Activated CD4-positive, alpha-beta T cell treated with anti-CD3 and anti-CD28 coated beads, Interleukin-2, amount 10 ng/mL, durations not matched to agents 7 days and 5 days (primary cell): ENCODE results near the gene C20orf144. TPM values are rescaled to one million over a fixed set of nuclear protein-coding genes. Genes with fewer than 3 reads are reported as not detected.

Experiments used
- total RNA-seq, 2 experiments: library from RNA; stranded (reverse); gene quantifications; one replicate each; pipeline ENCODE4 v1.2.3, GENCODE V29; 2021

Gene C20orf144
- total RNA-seq, 2 experiments from 2014 or later: 0.15 to 0.25 TPM

Other genes starting within 250 kb of the C20orf144 start
- 1 to 10 TPM; 7.8 to 9.5 TPM for gene SNTA1, start 218.6 kb upstream of the C20orf144 start, total RNA-seq
- 10 to 100 TPM; 17.3 to 21.8 TPM for gene CBFA2T2, start 172.2 kb upstream of the C20orf144 start, total RNA-seq
- 1 to 10 TPM; 2.4 to 4.1 TPM for gene ACTL10, start 4.6 kb downstream of the C20orf144 start, total RNA-seq
- 10 to 100 TPM; 48.2 to 54.3 TPM for gene NECAB3, start 12.1 kb downstream of the C20orf144 start, total RNA-seq
- gene E2F1, start 24.1 kb downstream of the C20orf144 start, total RNA-seq: 10 to 100 TPM; 64.9 to 69.8 TPM
- 10 to 100 TPM; 19.1 to 21.8 TPM for gene PXMP4, start 58.0 kb downstream of the C20orf144 start, total RNA-seq
- gene ZNF341, start 69.7 kb downstream of the C20orf144 start, total RNA-seq: 1 to 10 TPM; 5.5 to 5.8 TPM
- 100 to 1,000 TPM; 105 to 108 TPM for gene CHMP4B, start 149.0 kb downstream of the C20orf144 start, total RNA-seq